HG02623 (cell line): ENCODE data around the gene XIRP2.

ENCODE experiments used
- ATAC-seq: cut with Tn5 transposase; IDR thresholded peaks from one replicate; pipeline ENCODE4 v1.9.1; 2021; ENCODE audit warnings: moderate library complexity; ENCODE audit not compliant: unreplicated experiment

XIRP2 gene

DNA sequence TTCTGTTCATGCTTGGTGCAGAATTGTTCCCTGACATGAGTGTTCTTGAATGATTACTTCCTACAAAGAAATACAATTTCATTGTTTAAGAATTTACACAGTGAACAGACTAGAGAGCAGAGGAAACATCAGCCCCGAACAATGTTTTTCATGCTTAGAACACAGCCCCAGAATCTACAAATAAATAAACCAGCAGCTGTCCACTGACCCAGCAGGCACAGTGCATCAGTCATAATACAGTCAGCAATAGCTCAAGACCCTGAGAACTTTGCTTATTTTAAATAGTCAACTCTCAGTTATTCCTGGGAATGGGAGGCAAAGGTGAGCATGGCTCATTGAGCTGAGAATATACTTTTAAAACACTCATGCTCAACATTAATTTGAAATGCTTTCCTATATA lies 38.4 kb downstream of the XIRP2 start:
- ATAC-seq: no peak

DNA sequence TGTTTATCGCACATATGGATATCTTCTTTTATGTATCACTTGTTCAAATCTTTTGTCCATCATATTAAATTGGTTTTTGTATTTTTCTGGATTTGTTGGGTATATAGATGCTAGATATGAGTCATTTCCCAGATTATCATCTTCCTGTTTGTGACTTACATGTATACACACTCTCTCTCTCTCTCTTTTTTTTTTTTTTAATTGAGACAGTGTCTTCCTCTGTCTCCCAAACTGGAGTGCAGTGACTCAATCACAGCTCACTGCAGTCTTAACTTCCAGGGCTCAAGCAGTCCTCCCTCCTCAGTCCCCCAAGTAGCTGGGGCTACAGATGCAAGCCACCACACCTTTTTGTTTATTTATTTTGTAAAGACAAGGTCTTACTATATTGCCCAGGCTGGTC lies 43.8 kb downstream of the XIRP2 start:
- no peak for ATAC-seq

DNA sequence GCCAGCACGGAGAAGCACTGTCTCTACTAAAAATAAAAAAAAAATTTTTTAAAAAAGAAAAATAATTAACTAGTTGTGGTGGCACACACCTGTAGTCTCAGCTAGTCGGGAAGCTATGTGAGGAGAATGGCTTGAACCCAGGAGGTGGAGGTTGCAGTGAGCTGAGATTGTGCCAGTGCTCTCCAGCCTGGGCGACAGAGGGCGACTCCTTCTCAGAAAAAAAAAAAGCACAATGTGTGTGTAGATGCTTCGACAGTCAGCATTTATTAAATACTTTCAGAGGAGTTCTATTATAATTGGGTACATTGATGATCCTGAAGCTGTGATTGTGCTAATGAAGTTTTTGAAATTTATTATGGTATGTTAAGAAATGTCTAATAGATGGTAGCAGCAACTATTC lies 46.5 kb downstream of the XIRP2 start:
- ATAC-seq: no peak

DNA sequence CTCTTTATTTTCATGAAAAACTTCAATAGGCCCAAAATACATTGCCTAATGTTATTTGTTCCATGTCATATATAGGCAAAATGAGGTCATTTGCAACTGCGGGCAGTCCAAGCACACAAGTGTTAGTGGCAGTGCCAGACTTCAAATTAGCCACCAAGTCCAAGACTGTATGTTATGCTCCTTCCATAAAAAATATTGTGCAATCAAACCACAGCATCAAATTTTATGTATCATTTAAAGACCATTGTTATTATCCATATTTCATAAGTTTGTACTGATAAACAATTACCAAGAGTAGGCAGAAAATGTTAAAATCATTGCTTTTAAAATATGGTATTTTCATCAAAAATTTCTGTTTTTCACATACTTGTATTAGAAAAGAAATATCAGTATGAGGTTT lies 54.1 kb downstream of the XIRP2 start:
- ATAC-seq: no peak

DNA sequence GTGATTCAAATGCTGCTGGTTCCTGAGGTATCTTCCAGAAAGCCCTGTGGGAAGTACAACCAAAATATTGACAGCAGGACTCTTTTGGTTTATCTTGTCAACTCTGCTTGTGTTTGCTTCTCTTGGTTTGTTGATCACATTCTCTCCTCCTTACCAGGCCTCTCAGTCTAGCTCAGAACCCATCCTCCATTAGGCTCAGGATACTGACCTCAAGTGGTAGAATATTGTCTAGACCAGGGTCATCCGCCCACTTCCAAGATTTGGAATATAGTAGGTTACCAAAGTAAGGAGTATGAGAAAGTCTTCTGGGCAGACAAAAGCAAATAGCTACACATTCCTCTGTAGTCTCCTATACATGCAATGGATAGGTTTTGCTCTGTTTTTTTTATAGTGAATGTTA lies 56.6 kb downstream of the XIRP2 start:
- ATAC-seq: no peak

DNA sequence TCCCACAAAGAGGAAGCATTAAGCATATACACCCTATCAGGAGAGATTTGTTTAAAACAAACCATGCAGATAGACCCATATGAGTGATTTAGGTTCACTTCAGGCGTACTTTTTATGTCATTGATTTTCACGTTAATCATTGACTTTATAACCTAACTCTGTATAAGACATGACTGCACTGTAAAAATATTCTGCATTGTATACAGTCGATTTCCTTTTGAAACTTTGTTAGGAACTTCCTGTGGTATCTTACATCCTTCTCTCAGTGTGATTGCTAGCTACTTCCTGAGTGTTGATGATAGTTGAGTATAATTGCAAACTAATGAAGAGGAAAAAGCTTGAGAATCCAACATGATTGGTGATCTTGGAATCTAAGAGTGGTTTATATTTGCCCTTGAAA lies 69.4 kb downstream of the XIRP2 start:
- no peak for ATAC-seq

DNA sequence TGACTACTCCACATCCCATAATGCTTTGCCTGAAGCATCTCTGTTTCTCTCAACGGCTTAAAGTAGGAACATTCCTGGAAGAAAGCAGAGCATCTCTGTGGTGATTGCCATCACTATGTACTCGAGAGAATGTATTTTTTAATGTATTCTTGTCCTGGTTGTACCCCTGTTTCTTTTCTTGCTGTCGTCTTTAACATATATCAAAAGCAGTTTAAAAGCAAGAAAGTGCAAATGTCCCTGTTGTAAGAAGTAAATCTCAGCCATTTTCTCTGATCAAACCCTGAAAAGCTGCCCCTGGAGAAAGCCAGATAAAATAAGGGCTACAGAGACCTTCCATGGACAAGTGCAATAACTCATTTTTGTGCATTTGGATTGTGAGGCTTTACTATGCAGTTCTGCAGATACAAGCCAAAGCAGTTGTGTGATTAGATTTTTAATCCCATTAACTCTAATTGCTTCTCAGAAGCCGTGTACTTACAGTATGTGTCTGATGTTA lies 70.8 kb downstream of the XIRP2 start:
- no peak for ATAC-seq

DNA sequence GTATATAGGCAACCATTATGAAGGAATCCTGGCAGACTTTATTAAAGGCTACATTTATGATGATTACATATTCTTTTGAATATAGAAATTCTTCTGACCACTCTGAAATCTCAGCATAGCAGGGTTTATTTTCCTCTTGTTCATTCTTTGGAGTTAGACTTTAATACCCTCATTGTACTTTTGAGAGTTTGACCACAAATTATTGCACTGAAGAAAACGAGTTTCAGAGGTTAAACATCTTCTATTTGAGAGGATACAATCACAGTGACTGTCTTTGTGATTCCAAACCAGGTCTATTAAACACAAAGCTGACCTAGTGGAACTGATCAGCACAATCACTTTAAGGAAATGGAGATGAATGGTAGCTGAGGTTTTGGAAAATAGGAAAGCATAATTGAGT lies 71.3 kb downstream of the XIRP2 start:
- no peak for ATAC-seq

DNA sequence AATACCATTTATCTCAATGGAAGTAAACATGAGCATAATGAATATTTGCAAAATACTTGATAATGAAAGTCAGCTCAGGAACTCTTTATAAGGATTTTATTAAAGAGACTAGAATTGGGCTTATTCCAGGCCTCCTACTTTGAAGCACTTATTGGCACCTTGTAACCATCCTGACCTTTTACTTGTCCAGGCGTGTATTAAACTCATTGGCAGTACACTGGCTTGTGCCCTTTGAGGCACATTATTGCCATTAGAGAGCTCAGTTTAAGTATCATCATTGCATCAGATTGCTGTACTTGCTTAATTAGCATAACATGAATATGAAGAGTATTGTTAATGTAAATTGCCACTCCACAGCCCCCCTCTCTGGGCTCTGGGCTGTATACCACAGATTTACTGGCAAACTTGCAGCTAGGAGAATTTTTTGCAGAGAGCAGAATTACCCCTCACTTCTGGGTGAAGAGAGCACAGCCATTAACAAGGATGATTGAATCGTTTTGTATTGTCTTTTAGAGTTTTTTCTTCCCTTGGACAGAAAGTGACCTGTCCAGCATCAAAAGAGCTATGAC lies 72.5 kb downstream of the XIRP2 start:
- ATAC-seq: no peak

DNA sequence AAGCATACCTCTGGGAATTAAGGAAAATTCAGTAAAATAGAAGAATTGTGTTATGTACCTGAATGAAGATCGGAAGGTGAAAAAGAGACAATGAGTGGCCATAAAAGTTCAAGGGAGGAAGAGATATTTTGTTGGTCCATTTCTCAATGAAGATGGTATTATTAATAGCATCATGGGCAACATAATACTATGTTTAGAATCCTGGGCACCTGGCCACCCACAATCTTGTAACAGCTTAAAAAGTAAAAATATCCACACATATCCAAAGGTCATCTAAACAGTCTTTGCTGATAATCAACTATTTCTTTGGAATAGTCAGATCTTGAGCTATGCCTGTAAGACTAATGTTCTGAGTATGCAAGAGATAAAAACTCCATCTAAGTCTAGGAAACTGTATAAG lies 73.7 kb downstream of the XIRP2 start:
- no peak for ATAC-seq

DNA sequence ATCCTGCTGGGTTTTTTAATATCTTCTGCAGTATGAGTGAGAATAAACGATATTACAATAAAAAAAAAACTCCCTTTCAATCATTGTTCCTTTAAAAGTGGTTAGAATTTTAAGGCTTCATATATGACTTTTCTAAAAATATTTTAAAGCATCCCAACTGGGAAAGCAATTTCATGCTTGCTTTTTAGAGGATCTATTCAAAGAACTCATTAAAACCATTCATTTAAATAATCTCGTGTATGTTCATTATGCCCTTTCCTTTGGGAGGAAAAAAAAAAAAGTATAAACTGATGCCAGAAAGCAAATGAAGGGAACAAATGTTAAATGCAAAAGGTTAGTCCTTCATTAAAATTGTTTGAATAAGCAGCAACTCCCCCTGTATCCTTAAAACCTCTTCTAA lies 81.2 kb downstream of the XIRP2 start:
- ATAC-seq: no peak

DNA sequence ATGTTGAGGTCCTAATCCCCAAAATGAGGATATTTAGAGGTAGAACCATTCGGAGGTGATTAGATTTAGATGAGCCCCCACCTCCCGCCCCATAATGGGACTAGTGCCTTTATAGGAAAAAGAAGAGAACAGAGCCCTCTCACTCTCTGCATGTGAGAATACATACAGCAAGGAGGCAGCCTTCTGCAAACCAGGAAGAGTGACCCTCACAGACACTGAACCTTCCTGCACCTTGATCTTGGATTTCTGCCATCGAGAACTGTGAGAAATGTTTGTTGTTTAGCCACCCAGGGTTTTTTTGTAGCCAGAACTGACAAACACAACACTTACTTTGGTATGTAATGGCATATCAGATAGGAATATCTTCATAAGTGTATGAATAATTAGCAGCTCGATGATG lies 83.7 kb downstream of the XIRP2 start:
- ATAC-seq: no peak

DNA sequence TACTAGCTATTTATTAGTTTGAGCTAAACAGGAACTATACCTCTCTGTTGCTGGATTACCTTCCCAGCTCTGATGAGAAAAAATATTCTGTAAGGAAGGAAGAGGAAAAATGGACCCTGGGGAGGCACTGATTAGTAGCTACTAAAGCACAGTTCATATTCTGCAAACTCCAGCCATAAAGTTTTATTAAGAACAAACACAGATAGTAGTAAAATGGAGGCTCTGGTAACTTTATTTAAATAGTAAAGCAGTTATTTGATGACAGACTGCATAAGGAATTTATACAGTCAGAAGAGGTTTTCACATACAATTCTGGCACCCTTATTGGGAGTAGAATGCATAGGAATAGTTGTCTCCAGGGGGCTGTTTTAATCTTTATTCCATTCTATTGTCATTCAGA lies 84.1 kb downstream of the XIRP2 start:
- no peak for ATAC-seq

DNA sequence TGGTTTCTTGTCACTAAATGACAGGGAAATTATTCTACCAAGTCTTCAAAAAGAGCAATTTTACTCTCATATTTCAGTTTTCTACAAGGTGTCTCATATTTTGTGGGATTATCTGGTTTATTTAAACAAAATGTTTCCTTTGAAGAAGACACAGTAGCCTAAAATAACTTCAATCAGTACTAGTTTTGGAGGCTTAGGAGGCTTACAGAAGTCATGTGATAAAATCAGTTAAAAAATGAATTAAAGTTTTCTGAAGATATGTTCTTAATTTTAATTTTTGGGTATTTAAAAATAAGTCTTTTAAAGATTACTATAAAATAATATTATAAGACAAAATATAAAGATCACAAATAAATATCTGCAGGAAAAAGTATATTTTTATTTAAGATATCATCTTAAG lies 95.9 kb downstream of the XIRP2 start:
- ATAC-seq: no peak

DNA sequence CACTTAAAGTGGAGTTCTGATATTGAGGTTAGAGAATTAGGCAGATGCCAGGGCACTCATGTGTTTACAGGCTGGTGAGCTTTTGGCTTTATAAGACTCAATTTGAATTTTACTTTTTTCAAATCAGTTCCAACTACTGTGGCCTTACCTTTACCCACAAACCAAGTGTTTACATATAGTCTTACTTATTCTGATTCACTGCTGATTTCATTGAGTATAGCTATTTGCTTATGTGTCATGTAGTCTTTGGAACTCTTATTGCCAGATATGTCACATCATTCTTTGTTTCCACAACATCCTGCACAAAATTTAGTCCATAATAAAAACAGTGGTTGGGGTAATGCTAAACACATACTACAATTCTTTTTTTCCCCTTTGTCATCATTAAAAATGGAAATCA lies 96.5 kb downstream of the XIRP2 start:
- ATAC-seq: no peak

DNA sequence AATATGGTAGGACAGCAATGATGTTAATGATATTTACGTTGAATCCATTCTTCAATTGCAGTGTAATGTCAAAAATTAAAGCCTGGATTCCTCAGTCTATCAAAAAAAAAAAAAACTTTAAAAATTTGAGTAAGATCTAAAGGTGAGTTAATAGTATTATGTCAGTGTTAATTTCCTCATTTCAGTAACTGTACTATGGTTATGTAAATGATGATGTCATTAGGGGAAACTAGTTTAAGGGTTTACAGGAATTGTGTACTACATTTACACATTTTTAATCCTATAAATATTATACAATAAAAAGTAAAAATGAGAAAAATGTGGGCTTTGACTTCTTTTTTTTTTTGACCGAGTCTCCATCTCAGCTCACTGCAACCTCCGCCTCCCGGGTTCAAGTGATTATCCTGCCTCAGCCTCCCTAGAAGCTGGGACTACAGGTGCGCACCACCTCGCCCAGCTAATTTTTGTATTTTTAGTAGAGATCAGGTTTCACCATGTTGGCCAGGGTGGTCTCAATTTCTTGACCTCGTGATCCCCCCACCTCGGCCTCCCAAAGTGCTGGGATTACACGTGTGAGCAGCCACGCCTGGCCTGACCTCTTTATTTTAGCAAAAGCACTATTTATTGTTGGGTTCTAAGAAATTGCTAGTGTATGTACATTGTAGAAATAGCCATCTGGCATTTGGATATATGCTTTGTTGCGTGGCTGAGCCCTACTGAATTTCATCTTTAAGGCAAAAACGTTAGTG lies 106.5 kb downstream of the XIRP2 start:
- no peak for ATAC-seq

DNA sequence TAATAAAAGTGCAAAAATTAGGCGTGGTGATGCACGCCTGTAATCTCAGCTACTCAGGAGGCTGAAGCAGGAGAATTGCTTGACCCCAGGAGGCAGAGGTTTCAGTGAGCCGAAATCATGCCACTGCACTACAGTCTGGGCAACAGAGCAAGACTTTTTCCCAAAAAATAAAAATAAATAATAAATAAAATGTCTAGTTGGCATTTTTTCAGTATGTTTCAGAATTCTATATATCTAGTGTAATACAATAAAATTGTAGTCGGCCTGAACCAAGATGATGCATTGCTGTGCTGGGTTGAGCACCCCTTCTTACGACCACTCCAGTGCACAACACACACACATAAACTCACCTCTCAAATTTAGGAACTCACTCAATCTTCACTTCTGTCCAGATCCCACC lies 108.2 kb downstream of the XIRP2 start:
- ATAC-seq: no peak

DNA sequence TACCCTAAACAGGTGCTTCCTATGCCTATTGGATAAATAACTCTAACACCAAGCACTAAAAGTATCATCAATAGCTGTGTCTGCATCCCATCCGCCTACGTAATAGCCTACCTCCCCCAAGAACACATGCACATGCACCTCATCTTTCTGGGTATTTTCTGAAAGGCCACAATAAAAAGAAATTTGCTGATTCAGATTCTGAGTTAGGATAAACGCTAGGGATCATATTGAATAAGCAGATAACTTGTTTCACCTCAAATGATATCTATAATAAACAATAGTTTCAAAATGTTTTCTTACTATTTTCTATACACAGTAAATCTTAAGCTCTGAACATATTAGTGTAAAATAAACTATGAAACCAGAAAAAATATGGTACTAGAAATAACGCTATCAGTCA lies 112.9 kb downstream of the XIRP2 start:
- no peak for ATAC-seq

DNA sequence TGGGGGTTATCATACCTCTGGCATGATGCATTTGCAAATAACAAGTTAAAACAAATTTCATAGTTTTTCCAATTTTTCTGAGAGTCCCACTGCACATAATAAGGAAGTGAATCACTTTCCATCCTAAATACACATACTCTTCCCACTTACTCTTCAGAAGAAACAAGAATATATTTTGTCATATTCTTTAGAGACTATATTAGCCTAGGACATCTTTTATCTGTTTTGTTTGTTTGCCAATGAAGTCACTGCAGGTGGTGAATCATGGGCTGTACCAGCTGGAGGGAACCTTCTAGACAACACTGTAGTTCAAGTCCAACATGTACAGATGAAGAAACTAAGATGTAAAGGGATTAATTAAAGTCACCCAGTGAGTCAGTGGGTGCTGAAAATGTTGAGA lies 116.8 kb downstream of the XIRP2 start:
- ATAC-seq: no peak

DNA sequence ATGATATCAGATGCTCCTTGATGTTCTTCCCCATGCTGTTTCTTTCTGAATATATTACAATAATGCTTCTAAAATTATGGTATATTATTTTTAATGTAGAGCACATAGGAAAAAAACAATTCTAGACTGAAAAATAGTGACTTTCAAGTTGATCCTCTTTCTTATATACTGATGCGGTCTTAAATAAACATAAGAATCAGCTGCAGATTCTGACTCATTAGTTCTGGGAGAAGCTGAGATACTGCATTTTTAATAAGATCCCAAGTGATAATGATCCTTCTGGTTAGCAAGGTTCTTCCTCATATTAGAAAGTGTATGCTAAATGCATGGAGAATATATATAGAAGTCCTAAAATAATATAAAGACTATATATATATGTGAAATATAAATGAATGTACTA lies 124.9 kb downstream of the XIRP2 start:
- ATAC-seq: no peak

DNA sequence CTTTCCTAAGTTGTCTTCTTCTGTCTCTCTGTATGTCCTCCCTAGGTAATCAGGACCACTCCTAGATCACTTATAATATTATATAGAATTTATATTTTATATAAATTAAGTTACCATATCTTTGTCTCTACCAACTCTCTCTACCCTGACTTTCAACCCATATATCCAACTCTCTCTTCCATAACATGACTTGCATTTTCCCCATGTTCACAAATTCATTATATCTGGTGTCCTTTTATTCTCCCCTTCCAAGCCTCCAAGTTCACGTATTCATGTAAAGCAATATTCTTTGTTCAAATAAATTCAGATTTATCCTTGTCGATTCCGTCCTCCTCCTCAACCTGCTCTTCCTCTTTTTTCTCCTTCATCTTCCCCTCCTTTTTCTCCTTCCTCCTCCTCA lies 127.5 kb downstream of the XIRP2 start:
- ATAC-seq: no peak

DNA sequence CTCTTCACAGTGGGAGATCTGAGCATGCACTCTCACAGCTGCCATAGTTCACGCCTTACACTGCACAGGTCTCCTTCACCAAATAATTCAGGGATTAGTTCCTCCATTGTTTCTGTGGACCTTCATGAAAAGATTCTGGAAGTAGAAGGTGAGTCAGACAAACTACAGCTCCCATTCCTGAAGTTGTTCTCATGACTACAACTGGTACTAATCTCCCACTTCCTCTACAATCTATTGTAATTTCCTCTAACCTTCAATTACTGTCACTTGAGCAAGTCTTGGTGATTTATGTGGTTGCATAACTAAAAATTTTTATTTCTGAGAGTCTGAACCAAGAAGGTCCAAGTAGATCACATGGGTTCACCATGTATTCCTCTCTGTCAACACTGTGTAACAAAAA lies 128.7 kb downstream of the XIRP2 start:
- no peak for ATAC-seq

DNA sequence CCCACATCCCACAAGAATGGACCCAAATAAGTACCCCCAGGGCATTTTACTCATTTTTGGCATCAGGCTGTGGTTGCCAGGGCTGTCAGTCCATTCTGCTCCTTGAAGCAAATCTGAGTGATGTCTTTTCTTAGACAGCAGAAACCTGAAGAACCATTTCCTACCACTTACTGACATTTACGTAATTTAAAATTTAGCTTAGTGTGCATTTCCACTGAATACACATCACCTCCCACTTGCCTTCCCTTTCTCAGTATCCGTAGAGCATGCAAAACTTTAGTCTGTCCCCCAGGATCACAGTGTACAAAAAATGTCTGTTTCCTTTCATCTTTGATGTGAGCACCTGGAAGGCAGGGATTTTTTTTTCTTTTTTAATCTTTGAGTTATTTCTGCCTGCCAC lies 130.3 kb downstream of the XIRP2 start:
- no peak for ATAC-seq
